HCT116 (cell line): Measurements from ENCODE around the gene SMARCA5. TPM values are rescaled to one million over a fixed set of nuclear protein-coding genes. Genes with fewer than 3 reads are reported as not detected.

ENCODE experiments used
- ATAC-seq: fragments of 200-7000 bp; cut with Tn5 transposase; 2 replicates; pipeline ENCODE4 v1.9.1; 2020; ENCODE audit warnings: mild to moderate bottlenecking, moderate library complexity
- BruUV-seq: library from RNA; stranded (reverse); fragments of 400-500 nt; replicated peaks from 2 replicates; lab custom pipeline; 2021; lab: Mats Ljungman, UMichigan
- CTCF ChIA-PET: fragments of 300-600 bp; sonication (Branson Sonifier 250); formaldehyde crosslinking; loops from one replicate; lab custom pipeline; 2021; ENCODE audit warnings: antibody characterized with exemption; lab: Charles Lee
- POLR2A ChIA-PET: fragments of 300-600, 350-600 bp; sonication (Branson Sonifier 250); formaldehyde crosslinking; loops from one replicate; lab custom pipeline; 2021; ENCODE audit warnings: antibody characterized with exemption; lab: Charles Lee
- RAD21 ChIA-PET, 2 experiments: fragments of 300-600 bp; sonication (Branson Sonifier 250); formaldehyde crosslinking; loops; one replicate each; lab custom pipeline; 2023; ENCODE audit warnings: low total read pairs in 2 of 2; ENCODE audit not compliant: uncharacterized antibody in 2 of 2, unreplicated experiment in 2 of 2, low non-redundant PET in 1 of 2; lab: Charles Lee
- DNase-seq: peaks from one replicate; pipeline ENCODE4 v3.0.0-alpha.2; 2010; ENCODE audit warnings: low read depth, low spot score
- H2AFZ ChIP-seq: fragments of 200-600 bp; shearing (Covaris generic), sonication (generic); 2 replicates; pipeline ENCODE4 v1.6.1; 2017; ENCODE audit warnings: low read depth, mixed run types, mixed read lengths, antibody characterized with exemption, low read length; ENCODE audit not compliant: poor library complexity, severe bottlenecking
- H3K27ac ChIP-seq: 2 replicates; pipeline ENCODE4 v1.5.1; 2012; ENCODE audit warnings: low read depth, low read length
- H3K27me3 ChIP-seq: fragments of 200-600 bp; sonication (generic); 2 replicates; pipeline ENCODE4 v1.6.1; 2016; ENCODE audit warnings: mixed run types, low read length, mixed read lengths; ENCODE audit not compliant: insufficient read depth
- H3K36me3 ChIP-seq, 2 experiments: fragments of 200-500 bp in 1 of 2; fragments of 200-600 bp in 1 of 2; sonication (Bioruptor generic) in 1 of 2; sonication (generic) in 1 of 2; 2 replicates each; pipeline versions ENCODE4 v1.5.1 to v1.6.1; 2014 to 2016; ENCODE audit warnings: low read length in 2 of 2, inconsistent platforms in 1 of 2, mixed read lengths in 1 of 2, mixed run types in 1 of 2; ENCODE audit not compliant: insufficient read depth in 2 of 2, control insufficient read depth in 1 of 2
- H3K4me1 ChIP-seq, 2 experiments: fragments of 200-600 bp in 1 of 2; sonication (generic) in 1 of 2; 2 replicates each; pipeline versions ENCODE4 v1.5.1 to v1.6.1; 2012 to 2017; ENCODE audit warnings: low read length in 2 of 2, inconsistent platforms in 1 of 2, mild to moderate bottlenecking in 1 of 2, mixed read lengths in 1 of 2, mixed run types in 1 of 2, moderate library complexity in 1 of 2; ENCODE audit not compliant: insufficient read depth in 2 of 2, control insufficient read depth in 1 of 2
- H3K4me2 ChIP-seq: fragments of 200-600 bp; sonication (generic); 2 replicates; pipeline ENCODE4 v1.6.1; 2017; ENCODE audit warnings: mixed run types, low read length, mixed read lengths
- H3K4me3 ChIP-seq, 2 experiments: fragments of 200-600 bp in 1 of 2; sonication (generic) in 1 of 2; replicated peaks in 1 of 2; 2 replicates each; pipeline ENCODE4 v1.5.1; 2011 to 2016; ENCODE audit warnings: low read length in 2 of 2, control low read depth in 1 of 2, low read depth in 1 of 2, mild to moderate bottlenecking in 1 of 2, mixed read lengths in 1 of 2, mixed run types in 1 of 2
- H3K79me2 ChIP-seq: fragments of 200-600 bp; sonication (generic); 2 replicates; pipeline ENCODE4 v1.6.1; 2017; ENCODE audit warnings: mild to moderate bottlenecking, mixed run types, low read length, moderate library complexity, mixed read lengths; ENCODE audit not compliant: insufficient read depth
- H3K9ac ChIP-seq: fragments of 200-600 bp; sonication (generic); 2 replicates; pipeline ENCODE4 v1.6.1; 2016; ENCODE audit warnings: low read length, mixed read lengths
- H3K9me2 ChIP-seq: fragments of 200-600 bp; sonication (generic), shearing (Covaris generic); 2 replicates; pipeline ENCODE4 v1.6.1; 2017; ENCODE audit warnings: mixed run types, mild to moderate bottlenecking, moderate library complexity; ENCODE audit not compliant: insufficient read depth
- H3K9me3 ChIP-seq, 2 experiments: fragments of 200-500 bp in 1 of 2; fragments of 200-600 bp in 1 of 2; sonication (Bioruptor generic) in 1 of 2; sonication (generic) in 1 of 2; 2 replicates each; pipeline ENCODE4 v1.6.1; 2014 to 2017; ENCODE audit warnings: low read length in 2 of 2, mixed read lengths in 2 of 2, inconsistent platforms in 1 of 2, low read depth in 1 of 2, mild to moderate bottlenecking in 1 of 2, mixed run types in 1 of 2, moderate library complexity in 1 of 2; ENCODE audit not compliant: control insufficient read depth in 1 of 2, insufficient read depth in 1 of 2
- H4K20me1 ChIP-seq: fragments of 200-600 bp; sonication (generic), shearing (Covaris generic); 2 replicates; pipeline ENCODE4 v1.6.1; 2017; ENCODE audit warnings: mixed run types, mild to moderate bottlenecking, moderate library complexity; ENCODE audit not compliant: insufficient read depth
- ELF1 ChIP-seq: IDR thresholded peaks from 2 replicates; pipeline ENCODE4 v1.6.1; 2012; ENCODE audit warnings: low read depth, borderline replicate concordance
- EZH2 ChIP-seq: fragments of 200-600 bp; sonication (generic); IDR thresholded peaks from 2 replicates; pipeline ENCODE4 v1.6.1; 2017; ENCODE audit warnings: antibody characterized with exemption, mixed run types
- FOSL1 ChIP-seq: IDR thresholded peaks from 2 replicates; pipeline ENCODE4 v1.6.1; 2012; ENCODE audit warnings: low read depth
- JUND ChIP-seq: IDR thresholded peaks from 2 replicates; pipeline ENCODE4 v1.6.1; 2012
- SIN3A ChIP-seq: IDR thresholded peaks from 2 replicates; pipeline ENCODE4 v1.6.1; 2012; ENCODE audit warnings: low read depth
- TCF7L2 ChIP-seq: IDR thresholded peaks from 2 replicates; pipeline ENCODE4 v1.7.0; 2011; ENCODE audit warnings: borderline replicate concordance, inconsistent platforms; ENCODE audit not compliant: insufficient read depth, insufficient read length; ENCODE audit errors: extremely low read depth
- YY1 ChIP-seq: IDR thresholded peaks from 2 replicates; pipeline ENCODE4 v1.6.1; 2011; ENCODE audit warnings: low read length, low read depth, moderate library complexity, mild to moderate bottlenecking; ENCODE audit not compliant: insufficient replicate concordance; ENCODE audit errors: extremely low read depth
- ZFX ChIP-seq: fragments of 450-650 bp; IDR thresholded peaks from 2 replicates; pipeline ENCODE4 v1.6.1; 2017
- intact Hi-C: fragments of 100-400 bp; cut with micrococcal nuclease; formaldehyde crosslinking; loops from 2 replicates; pipeline ENCODE4 v1.10.0; 2022
- total RNA-seq: library from RNA; stranded (reverse); gene quantifications from one replicate; pipeline ENCODE4 v1.2.1, GENCODE V29; 2021; ENCODE audit not compliant: unreplicated experiment
- TF ChIP-seq, protein P1 (sequence below): IDR thresholded peaks from 2 replicates; pipeline ENCODE4 v1.6.1; 2011; ENCODE audit warnings: mild to moderate bottlenecking, low read length, moderate library complexity; ENCODE audit not compliant: insufficient replicate concordance; ENCODE audit errors: extremely low read depth
- TF ChIP-seq, protein P2 (sequence below): IDR thresholded peaks from 2 replicates; pipeline ENCODE4 v1.6.1; 2012

The SMARCA5 gene
- total RNA-seq, 1 experiment from 2014 or later, result 61.2 TPM

DNA sequence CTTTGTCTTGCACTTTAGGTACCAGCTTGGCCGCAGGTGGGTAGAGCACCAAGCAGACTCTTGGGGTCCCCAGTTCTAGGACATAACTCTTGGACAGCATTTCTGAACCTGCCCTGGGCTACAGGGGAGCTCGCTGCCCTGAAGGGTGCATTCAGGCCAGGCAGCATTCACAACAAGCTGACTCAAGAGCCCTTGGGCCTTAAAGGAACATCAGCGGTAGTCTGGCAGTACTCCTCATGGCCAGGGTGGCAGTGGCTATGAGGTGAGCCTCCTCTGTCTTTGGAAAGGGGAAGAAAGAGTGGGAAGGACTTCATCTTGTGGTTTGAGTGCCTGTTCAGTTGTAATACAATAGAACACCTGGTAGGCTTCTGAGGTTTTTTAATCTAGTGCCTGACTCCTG, 24.8 kb upstream of the SMARCA5 start:
- no TSS peak for BruUV-seq
- ATAC-seq, result no peak
- DNase-seq, result no peak
- Histone ChIP-seq H3K9me2 (no peaks in the 10 kb centered on the region), H2AFZ (no peak overlapping the region)
- TF ChIP-seq ZFX (no peak), ELF1 (no peak), FOSL1 (no peak), JUND (no peak), SIN3A (no peak), YY1 (no peak), EZH2 (no peak), TCF7L2 (no peak)
- TF ChIP-seq, protein P1, sequence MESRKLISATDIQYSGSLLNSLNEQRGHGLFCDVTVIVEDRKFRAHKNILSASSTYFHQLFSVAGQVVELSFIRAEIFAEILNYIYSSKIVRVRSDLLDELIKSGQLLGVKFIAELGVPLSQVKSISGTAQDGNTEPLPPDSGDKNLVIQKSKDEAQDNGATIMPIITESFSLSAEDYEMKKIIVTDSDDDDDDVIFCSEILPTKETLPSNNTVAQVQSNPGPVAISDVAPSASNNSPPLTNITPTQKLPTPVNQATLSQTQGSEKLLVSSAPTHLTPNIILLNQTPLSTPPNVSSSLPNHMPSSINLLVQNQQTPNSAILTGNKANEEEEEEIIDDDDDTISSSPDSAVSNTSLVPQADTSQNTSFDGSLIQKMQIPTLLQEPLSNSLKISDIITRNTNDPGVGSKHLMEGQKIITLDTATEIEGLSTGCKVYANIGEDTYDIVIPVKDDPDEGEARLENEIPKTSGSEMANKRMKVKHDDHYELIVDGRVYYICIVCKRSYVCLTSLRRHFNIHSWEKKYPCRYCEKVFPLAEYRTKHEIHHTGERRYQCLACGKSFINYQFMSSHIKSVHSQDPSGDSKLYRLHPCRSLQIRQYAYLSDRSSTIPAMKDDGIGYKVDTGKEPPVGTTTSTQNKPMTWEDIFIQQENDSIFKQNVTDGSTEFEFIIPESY, result no peak
- TF ChIP-seq, all 23 proteins: peak for 0
- Histone ChIP-seq H4K20me1 (no peaks in the 10 kb centered on the region), H3K27me3 (no peaks in the 10 kb centered on the region), H3K36me3 (no peaks in the 10 kb centered on the region), H3K9me3 (no peaks in the 10 kb centered on the region), H3K79me2 (no peaks in the 10 kb centered on the region), H3K4me2 (no peak overlapping the region), H3K9ac (no peak overlapping the region), H3K27ac (no peak overlapping the region), H3K4me1 (no peaks in the 10 kb centered on the region), H3K4me3 (no peak overlapping the region)
- intact Hi-C loops, result no loop called here
- ChIA-PET CTCF (no interaction called here), RAD21 (no interaction called here), POLR2A (no interaction called here)

DNA sequence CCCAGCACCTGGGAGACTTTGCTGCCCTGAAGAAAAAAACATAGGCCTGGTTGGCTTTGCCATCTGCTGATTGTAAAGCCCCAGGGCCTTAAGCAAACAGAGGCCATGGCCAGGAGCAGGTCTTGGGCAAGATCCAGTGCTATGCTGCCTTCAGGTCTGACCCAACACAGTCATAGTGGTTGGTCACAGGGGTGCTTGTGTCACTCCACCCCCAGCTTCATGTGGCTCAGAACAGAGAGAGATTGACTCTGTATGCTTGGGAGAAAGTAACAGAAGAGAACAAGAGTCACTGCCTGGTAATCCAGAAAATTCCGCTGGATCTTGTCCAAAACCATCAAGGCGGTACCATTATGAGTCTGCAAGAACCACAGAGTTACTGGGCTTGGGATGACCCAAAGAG, 24.4 kb upstream of the SMARCA5 start:
- H3K36me3 ChIP-seq, result no peaks in the 10 kb centered on the region
- no peaks in the 10 kb centered on the region for H4K20me1 ChIP-seq
- H3K9me2 ChIP-seq, result no peaks in the 10 kb centered on the region
- no peak for ATAC-seq
- H3K27me3 ChIP-seq, result no peaks in the 10 kb centered on the region
- ChIA-PET RAD21 (no interaction called here), CTCF (no interaction called here)
- no peak overlapping the region for H2AFZ ChIP-seq
- intact Hi-C loops, result no loop called here
- no peaks in the 10 kb centered on the region for H3K4me1 ChIP-seq
- DNase-seq, result no peak
- no peaks in the 10 kb centered on the region for H3K79me2 ChIP-seq
- no peak overlapping the region for H3K4me3 ChIP-seq
- no peak overlapping the region for H3K27ac ChIP-seq
- BruUV-seq, result no TSS peak
- no peak overlapping the region for H3K4me2 ChIP-seq
- TF ChIP-seq, protein P2, sequence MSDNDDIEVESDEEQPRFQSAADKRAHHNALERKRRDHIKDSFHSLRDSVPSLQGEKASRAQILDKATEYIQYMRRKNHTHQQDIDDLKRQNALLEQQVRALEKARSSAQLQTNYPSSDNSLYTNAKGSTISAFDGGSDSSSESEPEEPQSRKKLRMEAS, result no peak
- TF ChIP-seq, all 23 proteins: peak for 0
- POLR2A ChIA-PET, result no interaction called here
- H3K9ac ChIP-seq, result no peak overlapping the region
- H3K9me3 ChIP-seq, result no peaks in the 10 kb centered on the region
